T-cell (primary cell): ENCODE results near the gene TMEM161A. TPM values are rescaled to one million over a fixed set of nuclear protein-coding genes. Genes with fewer than 3 reads are reported as not detected.
"Not testable (repeated sequence)": the region's sequence is repeated elsewhere in the genome, so short reads cannot be mapped to it uniquely, and the experiment has no call there.

Experiments
- ATAC-seq, 4 experiments: fragments of 200-7000 bp in 3 of 4; fragments of 150-1000 bp in 1 of 4; cut with Tn5 transposase; replicated peaks in 1 of 4; 1 replicate in 3 of 4; 2 replicates in 1 of 4; pipeline ENCODE4 v1.10.0; 2021; ENCODE audit warnings: moderate library complexity in 3 of 4, mild to moderate bottlenecking in 2 of 4, moderate number of reproducible peaks in 1 of 4
- CTCF ChIA-PET, 2 donors: fragments of 300-600 bp; sonication (Branson Sonifier 250); formaldehyde crosslinking; loops; one replicate each; lab custom pipeline; 2022; ENCODE audit warnings: antibody characterized with exemption in 2 of 2; lab: Charles Lee
- POLR2A ChIA-PET, 2 donors: fragments of 300-600 bp; sonication (Branson Sonifier 250); formaldehyde crosslinking; loops; one replicate each; lab custom pipeline; 2022; ENCODE audit warnings: antibody characterized with exemption in 2 of 2; lab: Charles Lee
- DNase-seq, 35 experiments: peaks; one replicate each; pipeline versions ENCODE4 v3.0.0 to v3.0.0-alpha.2; 2013 to 2023
- H3K27ac ChIP-seq: one replicate; pipeline ENCODE4 v1.5.1; 2013; ENCODE audit warnings: low read length
- H3K27me3 ChIP-seq, 2 experiments: replicated peaks in 1 of 2; 1 replicate in 1 of 2; 2 replicates in 1 of 2; pipeline versions ENCODE4 v1.6.1 to v1.7.0; 2013; ENCODE audit warnings: low read length in 1 of 2, mixed read lengths in 1 of 2; ENCODE audit not compliant: control insufficient read depth in 2 of 2, insufficient read depth in 2 of 2; ENCODE audit errors: extremely low read depth in 1 of 2
- H3K36me3 ChIP-seq, 2 donors: 1 replicate in 1 of 2; 2 replicates in 1 of 2; pipeline versions ENCODE4 v1.6.1 to v1.7.0; 2013; ENCODE audit warnings: low read length in 1 of 2; ENCODE audit not compliant: control insufficient read depth in 2 of 2, insufficient read depth in 1 of 2; ENCODE audit errors: extremely low read depth in 1 of 2
- H3K4me1 ChIP-seq, 2 experiments: 1 replicate in 1 of 2; 2 replicates in 1 of 2; pipeline versions ENCODE4 v1.6.1 to v1.7.0; 2013; ENCODE audit warnings: low read length in 2 of 2, mixed read lengths in 1 of 2; ENCODE audit not compliant: insufficient read depth in 2 of 2, control insufficient read depth in 1 of 2; ENCODE audit errors: extremely low read depth in 1 of 2
- H3K4me3 ChIP-seq, 2 donors: 1 replicate in 1 of 2; 2 replicates in 1 of 2; pipeline versions ENCODE4 v1.5.1 to v1.7.0; 2013; ENCODE audit warnings: mild to moderate bottlenecking in 2 of 2, low read length in 1 of 2, moderate library complexity in 1 of 2; ENCODE audit not compliant: control insufficient read depth in 1 of 2; ENCODE audit errors: extremely low read depth in 1 of 2
- H3K9me3 ChIP-seq: 2 replicates; pipeline ENCODE4 v1.7.0; 2013
- H3K27ac Mint-ChIP-seq, 2 donors: one replicate each; pipeline ENCODE4 v1.8.0; 2020 to 2021; ENCODE audit warnings: mild to moderate bottlenecking in 2 of 2, mixed read lengths in 2 of 2
- H3K27me3 Mint-ChIP-seq, 2 donors: one replicate each; pipeline ENCODE4 v1.8.0; 2021 to 2022; ENCODE audit warnings: mixed read lengths in 2 of 2
- H3K36me3 Mint-ChIP-seq: one replicate; pipeline ENCODE4 v1.8.0; 2021; ENCODE audit warnings: mixed read lengths
- H3K4me1 Mint-ChIP-seq, 3 donors: one replicate each; pipeline ENCODE4 v1.8.0; 2020 to 2022; ENCODE audit warnings: mixed read lengths in 3 of 3, mild to moderate bottlenecking in 1 of 3
- H3K4me3 Mint-ChIP-seq, 3 donors: one replicate each; pipeline ENCODE4 v1.8.0; 2020 to 2022; ENCODE audit warnings: mild to moderate bottlenecking in 3 of 3, mixed read lengths in 3 of 3, moderate library complexity in 3 of 3
- H3K9me3 Mint-ChIP-seq, 3 donors: one replicate each; pipeline ENCODE4 v1.8.0; 2020 to 2022; ENCODE audit warnings: mixed read lengths in 3 of 3
- WGBS: methylation state at CpG from one replicate; pipeline ENCODE4 v1.1.5; 2013; ENCODE audit warnings: missing lambda C conversion rate; ENCODE audit not compliant: insufficient coverage; 5-methylcytosine and 5-hydroxymethylcytosine counted together
- total RNA-seq, 35 experiments: library from RNA in 6 of 35; stranded (reverse) in 6 of 35; fragments of 120-200 nt in 1 of 35; gene quantifications; one replicate each; pipeline versions ENCODE4 v1.2.1 to v1.2.4 and lab custom pipeline; 2013 to 2026

TMEM161A gene
- total RNA-seq, 5 donors from 2014 or later (not counting 1 experiment from before 2014, with no cell fraction given), result 14.3 to 36.7 (median 34.4) TPM

DNA sequence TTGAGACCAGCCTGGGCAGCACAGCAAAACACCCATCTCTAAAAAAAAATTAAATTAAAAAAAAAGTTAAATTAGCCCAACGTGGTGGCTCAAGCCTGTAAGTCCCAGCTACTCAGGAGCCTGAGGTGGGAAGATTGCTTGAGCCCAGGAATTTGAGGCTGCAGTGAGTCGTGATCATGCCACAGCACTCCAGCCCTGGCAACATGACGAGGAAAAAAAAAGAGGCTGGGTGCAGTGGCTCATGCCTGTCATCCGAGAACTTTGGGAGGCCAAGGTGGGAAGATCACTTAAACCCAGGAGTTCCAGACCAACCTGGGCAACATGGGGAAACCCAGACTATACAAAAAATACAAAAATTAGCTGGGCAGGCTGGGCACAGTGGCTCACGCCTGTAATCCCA lies 2.2 kb upstream of the TMEM161A start:
- peaks cover 23 to 29% (median 27%) of the 10 kb centered on the region in 3 donors for H3K4me1 Mint-ChIP-seq
- no peaks in the 10 kb centered on the region for H3K36me3 Mint-ChIP-seq
- no peaks in the 10 kb centered on the region for H3K9me3 Mint-ChIP-seq
- H3K9me3 ChIP-seq, result no peaks in the 10 kb centered on the region
- H3K36me3 ChIP-seq, result no peaks in the 10 kb centered on the region
- H3K27ac Mint-ChIP-seq, result no peak overlapping the region
- no peak overlapping the region for H3K4me3 ChIP-seq
- ChIA-PET CTCF (interaction anchor here (0.6 to 1.3 kb wide), 4 partner anchors 68 to 185 kb away, joined by 3 to 5 read pairs (median 3); no protein-coding TSS in a partner anchor), POLR2A (no interaction called here)
- WGBS, result 64% methylated on average over 4 of the region's 5 CpGs
- peaks cover 0 to 2% of the 10 kb centered on the region in 2 donors for H3K27me3 Mint-ChIP-seq
- H3K4me3 Mint-ChIP-seq, result no peak overlapping the region
- no peak for DNase-seq
- ATAC-seq, result no peak
- H3K4me1 ChIP-seq, result peaks cover 3 to 24% of the 10 kb centered on the region in 2 experiments
- H3K27me3 ChIP-seq, result peaks cover 0 to 7% of the 10 kb centered on the region in 2 experiments
- H3K27ac ChIP-seq, result no peak overlapping the region

DNA sequence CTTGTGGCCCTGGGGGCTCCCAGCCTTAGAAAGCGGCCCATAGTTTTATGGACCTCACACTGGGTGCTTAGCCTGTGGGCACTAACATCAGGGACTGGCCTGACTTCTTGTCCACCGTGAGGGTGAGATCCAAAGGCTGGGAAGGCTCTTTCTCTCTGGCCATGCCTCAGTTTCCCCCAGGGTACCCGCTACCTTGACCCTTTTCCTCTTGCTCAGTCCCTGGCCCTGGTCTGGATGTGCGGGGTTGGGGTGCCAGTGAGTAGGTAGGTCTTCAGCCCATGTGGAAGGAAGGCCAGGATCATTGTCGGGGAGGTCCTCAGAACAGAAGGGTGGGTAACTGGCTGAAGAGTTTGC lies 1.6 kb upstream of the TMEM161A start:
- Mint-ChIP-seq H3K4me1 (peaks cover 29 to 34% (median 31%) of the 10 kb centered on the region in 3 donors), H3K36me3 (no peaks in the 10 kb centered on the region), H3K9me3 (no peaks in the 10 kb centered on the region), H3K27me3 (peaks cover 0 to 2% of the 10 kb centered on the region in 2 donors), H3K27ac (no peak overlapping the region), H3K4me3 (no peak overlapping the region)
- Histone ChIP-seq H3K4me1 (peaks cover 3 to 25% of the 10 kb centered on the region in 2 experiments), H3K9me3 (no peaks in the 10 kb centered on the region), H3K27ac (no peak overlapping the region), H3K27me3 (peaks cover 0 to 7% of the 10 kb centered on the region in 2 experiments), H3K36me3 (no peaks in the 10 kb centered on the region), H3K4me3 (no peak overlapping the region)
- ChIA-PET CTCF (interaction anchor here in 1 of 2 donors (0.8 to 1.3 kb wide), 2 partner anchors 87 to 92 kb away, joined by 3 to 5 read pairs; no protein-coding TSS in a partner anchor), POLR2A (no interaction called here)
- no peak for ATAC-seq
- 41% methylated on average over 3 of the region's 5 CpGs for WGBS
- no peak for DNase-seq

DNA sequence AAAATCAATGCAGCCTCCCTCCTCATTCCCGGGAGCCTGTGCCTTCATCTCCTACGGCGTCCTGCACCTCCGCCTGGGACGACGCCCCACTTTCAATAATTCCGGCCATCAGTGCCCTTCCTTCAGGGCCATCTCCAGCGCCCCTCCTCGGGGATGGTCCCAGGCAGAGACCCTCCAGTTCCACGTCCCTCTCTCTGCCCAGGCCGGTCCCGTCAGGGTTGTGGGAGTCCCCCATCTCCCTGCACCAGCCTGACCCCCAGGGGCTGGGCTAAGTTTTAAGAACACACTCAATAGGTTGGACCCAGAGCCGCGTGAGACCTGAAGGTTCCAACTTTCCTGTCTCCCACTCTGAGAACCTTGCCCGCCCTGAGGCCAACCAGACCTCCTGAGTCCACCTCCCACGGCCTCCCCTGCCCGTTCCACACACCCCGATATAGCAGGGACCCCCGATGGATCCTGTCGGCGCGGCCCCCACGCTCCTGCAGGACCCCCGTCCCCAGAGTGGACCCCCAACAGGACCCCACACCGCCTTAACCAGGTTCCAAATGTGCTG lies 646 bp downstream of the TMEM161A start:
- DNase-seq, result no peak
- Histone ChIP-seq H3K4me3 (peak overlapping the region; percentile 88 to 95), H3K27ac (peak overlapping the region; percentile 70), H3K27me3 (peaks cover 0 to 7% of the 10 kb centered on the region in 2 experiments), H3K4me1 (peaks cover 3 to 32% of the 10 kb centered on the region in 2 experiments), H3K36me3 (no peaks in the 10 kb centered on the region), H3K9me3 (no peaks in the 10 kb centered on the region)
- WGBS, result 41% methylated on average over 22 of the region's 25 CpGs
- POLR2A ChIA-PET, result interaction anchor here in 1 of 2 donors (0.5 kb wide), 1 partner anchor 858 kb away, joined by 16 read pairs; no protein-coding TSS in a partner anchor
- Mint-ChIP-seq H3K4me3 (peak overlapping the region; percentile 88 to 98 (median 90)), H3K27me3 (peaks cover 0 to 2% of the 10 kb centered on the region in 2 donors), H3K9me3 (no peaks in the 10 kb centered on the region), H3K27ac (peak overlapping the region in 1 of 2 donors; percentile 97), H3K4me1 (peaks cover 32 to 38% (median 36%) of the 10 kb centered on the region in 3 donors), H3K36me3 (no peaks in the 10 kb centered on the region)
- no peak for ATAC-seq
- CTCF ChIA-PET, result no interaction called here

GRCh38 chr19:19135713-19136112 lies 2.6 kb downstream of the TMEM161A start:
- H3K27me3 ChIP-seq, H3K4me3 ChIP-seq, CTCF ChIA-PET, H3K36me3 Mint-ChIP-seq, DNase-seq, H3K27ac Mint-ChIP-seq, H3K4me3 Mint-ChIP-seq, H3K9me3 Mint-ChIP-seq, H3K27ac ChIP-seq, H3K9me3 ChIP-seq, H3K36me3 ChIP-seq, ATAC-seq, H3K27me3 Mint-ChIP-seq: not testable (repeated sequence)
- H3K4me1 ChIP-seq, result peaks cover 3 to 32% of the 10 kb centered on the region in 2 experiments
- no CpG with 5 or more reads among the region's 6 CpGs for WGBS
- peaks cover 32 to 38% (median 36%) of the 10 kb centered on the region in 3 donors for H3K4me1 Mint-ChIP-seq
- POLR2A ChIA-PET, result interaction anchor here in 1 of 2 donors (0.6 kb wide), 1 partner anchor 453 kb away, joined by 5 read pairs; no protein-coding TSS in a partner anchor

DNA sequence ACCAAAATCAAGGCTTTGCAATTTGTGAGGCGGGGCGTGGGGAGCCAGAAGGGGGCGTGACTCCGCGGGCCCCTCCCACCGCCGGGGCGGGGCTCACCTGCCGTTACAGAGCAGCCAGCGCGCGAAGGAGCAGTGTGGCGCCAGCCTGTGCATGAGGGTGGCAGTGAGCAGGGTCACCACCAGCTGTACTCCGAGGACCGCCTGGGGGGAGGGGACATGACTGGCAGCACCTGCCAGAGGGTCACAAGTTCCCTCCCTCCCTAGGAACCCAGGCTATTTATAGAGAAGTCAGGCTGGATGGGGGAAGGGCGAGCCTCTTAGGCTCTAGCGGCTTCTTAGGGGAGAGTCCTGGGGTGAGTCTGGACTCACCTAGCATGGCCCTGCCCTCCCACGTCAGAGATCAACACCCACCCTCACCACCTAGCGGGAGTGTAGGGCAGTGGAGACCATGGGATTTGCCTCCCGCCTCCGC lies 3.6 kb downstream of the TMEM161A start:
- peaks cover 32 to 38% (median 35%) of the 10 kb centered on the region in 3 donors for H3K4me1 Mint-ChIP-seq
- peaks cover 0 to 4% (median 4%) of the 10 kb centered on the region in 3 donors for H3K9me3 Mint-ChIP-seq
- peak in 30 of 35 experiments; percentile 7 to 66 (median 40) for DNase-seq
- Histone ChIP-seq H3K36me3 (no peaks in the 10 kb centered on the region), H3K4me3 (no peak overlapping the region), H3K9me3 (no peaks in the 10 kb centered on the region), H3K27me3 (peaks cover 0 to 2% of the 10 kb centered on the region in 2 experiments), H3K27ac (no peak overlapping the region), H3K4me1 (peaks cover 3 to 31% of the 10 kb centered on the region in 2 experiments)
- no peak overlapping the region for H3K4me3 Mint-ChIP-seq
- peaks cover 7% of the 10 kb centered on the region for H3K36me3 Mint-ChIP-seq
- ATAC-seq, result peak in 1 of 4 experiments; percentile 14
- H3K27me3 Mint-ChIP-seq, result peaks cover 0 to under 1% of the 10 kb centered on the region in 2 donors
- CTCF ChIA-PET, result interaction anchor here (0.6 kb wide), 2 partner anchors 9 to 235 kb away, joined by 3 to 7 read pairs; no protein-coding TSS in a partner anchor
- H3K27ac Mint-ChIP-seq, result no peak overlapping the region
- POLR2A ChIA-PET, result no interaction called here
- 30% methylated on average over 17 of the region's 21 CpGs for WGBS

DNA sequence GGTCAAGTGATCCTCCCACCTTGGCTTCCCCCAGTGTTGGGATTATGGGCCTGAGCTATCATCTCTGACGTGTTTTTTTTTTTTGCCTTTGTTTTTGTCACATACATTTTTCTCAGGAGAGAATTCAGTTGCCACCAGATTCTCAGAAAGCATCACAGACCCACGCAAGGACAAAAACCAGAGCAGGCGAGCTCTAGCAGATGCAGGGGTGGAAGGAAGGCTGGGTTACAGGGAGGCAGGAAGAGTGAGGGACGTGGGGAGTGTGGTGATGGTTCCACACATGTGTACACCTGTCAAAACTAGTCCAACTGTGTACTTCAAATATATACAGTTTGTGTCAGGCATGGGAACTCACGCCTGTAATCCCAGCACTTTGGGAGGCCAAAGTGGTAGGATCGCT lies 4.3 kb downstream of the TMEM161A start:
- Histone ChIP-seq H3K27me3 (no peaks in the 10 kb centered on the region), H3K9me3 (no peaks in the 10 kb centered on the region), H3K4me1 (peaks cover 3 to 27% of the 10 kb centered on the region in 2 experiments), H3K27ac (no peak overlapping the region), H3K36me3 (no peaks in the 10 kb centered on the region), H3K4me3 (no peak overlapping the region)
- ATAC-seq (no peak), DNase-seq (no peak)
- ChIA-PET CTCF (interaction anchor here in 1 of 2 donors (0.6 kb wide), 1 partner anchor 12 kb away, joined by 3 read pairs; no protein-coding TSS in a partner anchor), POLR2A (interaction anchor here in 1 of 2 donors (0.6 kb wide), 1 partner anchor 45 kb away, joined by 3 read pairs; no protein-coding TSS in a partner anchor)
- WGBS, result 90% methylated on average over 2 of the region's 6 CpGs
- Mint-ChIP-seq H3K27me3 (no peaks in the 10 kb centered on the region), H3K9me3 (peaks cover 0 to 4% (median 4%) of the 10 kb centered on the region in 3 donors), H3K4me1 (peaks cover 26 to 38% (median 30%) of the 10 kb centered on the region in 3 donors), H3K27ac (no peak overlapping the region), H3K36me3 (peaks cover 10% of the 10 kb centered on the region), H3K4me3 (no peak overlapping the region)
